Lower leg skin (tissue), 4 donors: Measurements from ENCODE around the gene TAF3. TPM values are rescaled to one million over a fixed set of nuclear protein-coding genes. Genes with fewer than 3 reads are reported as not detected.

ENCODE experiments used
- DNase-seq, 2 donors: peaks; one replicate each; pipeline ENCODE4 v3.0.0-alpha.2; 2019; ENCODE audit warnings: low spot score in 2 of 2
- H3K4me3 ChIP-seq: fragments of 200-600 bp; sonication (generic); 2 replicates; pipeline ENCODE4 v1.5.1; 2017; ENCODE audit warnings: mild to moderate bottlenecking, low read depth; ENCODE audit not compliant: poor library complexity, severe bottlenecking
- POLR2A ChIP-seq, 2 donors: fragments of 450-650 bp; IDR thresholded peaks; one replicate each; pipeline ENCODE4 v1.6.1; 2016 to 2017; ENCODE audit warnings: antibody characterized with exemption in 2 of 2, mild to moderate bottlenecking in 1 of 2, moderate library complexity in 1 of 2
- WGBS, 2 donors: methylation state at CpG; one replicate each; pipeline ENCODE4 v1.1.5; 2018; 5-methylcytosine and 5-hydroxymethylcytosine counted together
- intact Hi-C: fragments of 100-400 bp; cut with DNase I; formaldehyde crosslinking; loops from one replicate; pipeline ENCODE4 v1.15.0; 2023; ENCODE audit warnings: low total_unique reads
- total RNA-seq, 4 donors: library from RNA; depleted of rRNA; stranded (reverse); fragments of >200 nt; gene quantifications; one replicate each; pipeline ENCODE4 v1.1.0, GENCODE V29; 2016
- TF ChIP-seq, protein P1 (sequence below), 3 donors: fragments of 450-650 bp; IDR thresholded peaks; one replicate each; pipeline ENCODE4 v1.5.1; 2016; ENCODE audit warnings: antibody characterized with exemption in 3 of 3, mild to moderate bottlenecking in 3 of 3, moderate library complexity in 2 of 3

The TAF3 gene
- total RNA-seq, 4 donors from 2014 or later: 5.0 to 8.3 (median 7.7) TPM

DNA sequence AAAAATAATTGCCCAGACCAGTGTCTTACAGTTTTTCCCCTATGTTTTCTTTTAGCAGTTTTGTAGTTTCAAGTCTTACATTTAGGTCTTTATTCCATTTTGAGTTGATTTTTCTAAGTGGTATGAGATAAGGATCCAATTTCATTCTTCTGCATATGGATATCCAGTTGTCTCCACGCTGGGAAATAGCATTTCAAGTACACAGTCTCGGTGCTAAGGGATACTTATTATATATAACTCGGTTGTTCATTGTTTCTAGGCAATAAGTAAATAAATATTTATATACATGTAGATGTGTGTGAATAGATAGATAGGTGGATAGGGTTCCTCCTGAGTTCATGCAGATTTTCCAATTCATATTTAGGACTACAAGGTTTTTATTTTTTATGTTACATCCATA, 16.0 kb downstream of the TAF3 start:
- intact Hi-C loops: no loop called here
- DNase-seq: no peak
- TF ChIP-seq, protein P1, sequence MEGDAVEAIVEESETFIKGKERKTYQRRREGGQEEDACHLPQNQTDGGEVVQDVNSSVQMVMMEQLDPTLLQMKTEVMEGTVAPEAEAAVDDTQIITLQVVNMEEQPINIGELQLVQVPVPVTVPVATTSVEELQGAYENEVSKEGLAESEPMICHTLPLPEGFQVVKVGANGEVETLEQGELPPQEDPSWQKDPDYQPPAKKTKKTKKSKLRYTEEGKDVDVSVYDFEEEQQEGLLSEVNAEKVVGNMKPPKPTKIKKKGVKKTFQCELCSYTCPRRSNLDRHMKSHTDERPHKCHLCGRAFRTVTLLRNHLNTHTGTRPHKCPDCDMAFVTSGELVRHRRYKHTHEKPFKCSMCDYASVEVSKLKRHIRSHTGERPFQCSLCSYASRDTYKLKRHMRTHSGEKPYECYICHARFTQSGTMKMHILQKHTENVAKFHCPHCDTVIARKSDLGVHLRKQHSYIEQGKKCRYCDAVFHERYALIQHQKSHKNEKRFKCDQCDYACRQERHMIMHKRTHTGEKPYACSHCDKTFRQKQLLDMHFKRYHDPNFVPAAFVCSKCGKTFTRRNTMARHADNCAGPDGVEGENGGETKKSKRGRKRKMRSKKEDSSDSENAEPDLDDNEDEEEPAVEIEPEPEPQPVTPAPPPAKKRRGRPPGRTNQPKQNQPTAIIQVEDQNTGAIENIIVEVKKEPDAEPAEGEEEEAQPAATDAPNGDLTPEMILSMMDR (IDR thresholded peaks at IDR 0.05): no peak
- no peak for TF ChIP-seq POLR2A (IDR thresholded peaks at IDR 0.05)
- WGBS, 2 donors: 83 to 93% methylated on average over 3 of the region's 3 CpGs
- H3K4me3 ChIP-seq: no peak overlapping the region

DNA sequence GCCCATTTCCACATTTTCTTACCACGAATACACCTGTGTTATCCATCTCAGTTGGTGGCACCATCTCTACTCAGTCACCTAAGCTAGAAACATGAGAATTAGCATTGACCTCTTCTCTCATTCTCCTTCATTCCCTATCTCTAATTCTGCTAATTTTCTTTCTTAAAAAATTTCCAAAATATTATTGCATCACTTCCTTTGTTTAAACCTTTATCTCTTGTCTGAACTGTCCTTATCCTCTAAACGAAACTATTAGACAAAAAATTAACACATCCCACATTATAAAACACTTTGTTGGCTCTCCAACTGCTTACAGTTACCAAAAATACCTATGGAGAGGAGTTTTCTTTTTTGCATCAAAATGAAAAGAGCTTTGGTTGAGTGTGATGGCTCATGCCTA, 18.3 kb downstream of the TAF3 start:
- H3K4me3 ChIP-seq: no peak overlapping the region
- intact Hi-C loops: no loop called here
- DNase-seq: no peak
- TF ChIP-seq, protein P1 (IDR thresholded peaks at IDR 0.05): no peak
- no peak for TF ChIP-seq POLR2A (IDR thresholded peaks at IDR 0.05)
- WGBS, 2 donors: 92 to 96% methylated on average over 2 of the region's 2 CpGs

- no peak for TF ChIP-seq POLR2A (IDR thresholded peaks at IDR 0.05)
- TF ChIP-seq, protein P1 (IDR thresholded peaks at IDR 0.05): no peak
- WGBS, 2 donors: 45 to 52% methylated on average over 1 of the region's 1 CpG
- intact Hi-C loops: no loop called here
- no peak overlapping the region for H3K4me3 ChIP-seq
- DNase-seq: no peak
Observed at GRCh38 chr10:7846591-7846990, 28.3 kb downstream of the TAF3 start.

DNA sequence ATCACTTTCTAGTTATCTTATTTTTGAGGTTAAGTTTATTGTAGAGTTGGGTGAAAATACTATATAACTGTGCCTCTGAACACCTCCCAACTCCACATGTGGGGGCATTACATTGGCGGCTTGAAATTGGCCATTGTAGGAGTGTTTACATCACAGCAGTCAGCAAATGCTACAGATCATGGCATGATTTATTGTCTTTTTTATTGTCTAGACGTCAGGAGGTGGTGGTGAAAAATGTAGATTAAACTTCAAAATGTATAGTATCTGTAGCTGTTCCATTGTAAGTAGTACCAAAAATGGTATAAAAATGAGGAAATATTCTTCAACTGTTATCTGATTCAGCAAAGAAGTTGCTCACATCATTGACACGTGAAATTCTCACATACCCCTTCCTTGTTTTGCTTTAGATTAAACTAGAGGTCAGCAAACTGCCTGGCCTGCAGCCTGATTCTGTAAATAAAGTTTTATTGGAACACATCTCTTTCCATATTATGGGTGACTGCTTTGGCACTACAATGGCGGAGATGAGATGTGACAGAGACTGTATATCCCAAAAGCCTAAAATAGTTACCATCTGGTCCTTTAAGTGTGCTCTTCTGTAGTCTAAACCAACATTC, 35.0 kb downstream of the TAF3 start:
- no peak overlapping the region for H3K4me3 ChIP-seq
- 85 to 90% methylated on average over 4 of the region's 4 CpGs for WGBS, 2 donors
- TF ChIP-seq, protein P1 (IDR thresholded peaks at IDR 0.05): no peak
- TF ChIP-seq POLR2A (IDR thresholded peaks at IDR 0.05): no peak
- no peak for DNase-seq
- intact Hi-C loops: no loop called here

GRCh38 chr10:7853890-7854289, 35.6 kb downstream of the TAF3 start:
- TF ChIP-seq POLR2A (IDR thresholded peaks at IDR 0.05): no peak
- TF ChIP-seq, protein P1 (IDR thresholded peaks at IDR 0.05): no peak
- 92 to 95% methylated on average over 3 of the region's 3 CpGs for WGBS, 2 donors
- no peak overlapping the region for H3K4me3 ChIP-seq
- intact Hi-C loops: no loop called here
- DNase-seq: no peak

DNA sequence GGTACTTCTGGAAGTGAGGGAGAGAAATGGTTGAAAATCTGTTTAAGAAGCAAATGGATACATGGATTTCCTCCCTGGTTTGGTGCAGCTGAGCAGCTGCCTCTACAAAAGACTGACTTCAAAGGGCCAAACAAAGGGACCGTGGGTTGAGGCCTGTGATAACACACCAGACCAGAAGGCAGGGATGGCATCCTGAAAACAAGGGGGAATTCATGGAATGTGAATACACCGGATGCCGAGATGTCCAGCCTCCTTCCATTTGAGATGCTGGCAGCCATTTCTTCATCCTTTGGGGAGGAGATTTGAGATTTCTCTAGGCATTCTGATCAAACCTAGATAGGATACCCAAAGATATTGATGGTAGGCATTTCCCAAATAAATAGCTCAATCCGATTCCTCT, 36.9 kb downstream of the TAF3 start:
- H3K4me3 ChIP-seq: no peak overlapping the region
- WGBS, 2 donors: 92 to 94% methylated on average over 4 of the region's 4 CpGs
- TF ChIP-seq, protein P1 (IDR thresholded peaks at IDR 0.05): no peak
- no peak for TF ChIP-seq POLR2A (IDR thresholded peaks at IDR 0.05)
- DNase-seq: no peak
- intact Hi-C loops: no loop called here
